SK-N-SH (cell line): Measurements from ENCODE around the gene DCUN1D3.

Source experiments
- CHD2 ChIP-seq: fragments of 150-350 bp; IDR thresholded peaks from 2 replicates; pipeline ENCODE4 v1.6.1; 2018; ENCODE audit warnings: low read length; ENCODE audit not compliant: partially characterized antibody
- EP300 ChIP-seq, 2 experiments: IDR thresholded peaks; 2 replicates each; pipeline versions ENCODE4 v1.4.0 to v1.6.1; 2012; ENCODE audit warnings: borderline replicate concordance in 1 of 2, low read depth in 1 of 2, low read length in 1 of 2
- EZH2phosphoT487 ChIP-seq: fragments of 200-600 bp; sonication (generic); IDR thresholded peaks from 2 replicates; pipeline ENCODE4 v1.6.1; 2017; ENCODE audit warnings: low read depth, mixed run types, mild to moderate bottlenecking, antibody characterized with exemption, moderate library complexity, borderline replicate concordance
- GABPA ChIP-seq: IDR thresholded peaks from 2 replicates; pipeline ENCODE4 v1.4.0; 2012; ENCODE audit warnings: low read depth, mild to moderate bottlenecking
- POLR2AphosphoS5 ChIP-seq: IDR thresholded peaks from 2 replicates; pipeline ENCODE4 v1.6.1; 2012; ENCODE audit warnings: low read depth, low read length
- RAD21 ChIP-seq: IDR thresholded peaks from 2 replicates; pipeline ENCODE4 v1.6.1; 2012; ENCODE audit warnings: mild to moderate bottlenecking, low read length
- RCOR1 ChIP-seq: fragments of 150-350 bp; IDR thresholded peaks from 2 replicates; pipeline ENCODE4 v1.6.1; 2017; ENCODE audit warnings: antibody characterized with exemption, low read length
- TAF1 ChIP-seq: IDR thresholded peaks from 2 replicates; pipeline ENCODE4 v1.6.1; 2012; ENCODE audit warnings: low read depth, mild to moderate bottlenecking, low read length, moderate library complexity, borderline replicate concordance
- TF ChIP-seq, protein P1 (sequence below): fragments of 200-600 bp; sonication (generic); IDR thresholded peaks from 2 replicates; pipeline ENCODE4 v1.6.1; 2017; ENCODE audit warnings: antibody characterized with exemption, mild to moderate bottlenecking, moderate library complexity
- TF ChIP-seq, protein P2 (sequence below): IDR thresholded peaks from 2 replicates; pipeline ENCODE4 v1.6.1; 2012; ENCODE audit warnings: mild to moderate bottlenecking, low read depth, low read length, moderate library complexity
- TF ChIP-seq, protein P3 (sequence below): fragments of 150-350 bp; IDR thresholded peaks from 2 replicates; pipeline ENCODE4 v1.6.1; 2017; ENCODE audit warnings: antibody characterized with exemption, low read length, low read depth, borderline replicate concordance

DNA sequence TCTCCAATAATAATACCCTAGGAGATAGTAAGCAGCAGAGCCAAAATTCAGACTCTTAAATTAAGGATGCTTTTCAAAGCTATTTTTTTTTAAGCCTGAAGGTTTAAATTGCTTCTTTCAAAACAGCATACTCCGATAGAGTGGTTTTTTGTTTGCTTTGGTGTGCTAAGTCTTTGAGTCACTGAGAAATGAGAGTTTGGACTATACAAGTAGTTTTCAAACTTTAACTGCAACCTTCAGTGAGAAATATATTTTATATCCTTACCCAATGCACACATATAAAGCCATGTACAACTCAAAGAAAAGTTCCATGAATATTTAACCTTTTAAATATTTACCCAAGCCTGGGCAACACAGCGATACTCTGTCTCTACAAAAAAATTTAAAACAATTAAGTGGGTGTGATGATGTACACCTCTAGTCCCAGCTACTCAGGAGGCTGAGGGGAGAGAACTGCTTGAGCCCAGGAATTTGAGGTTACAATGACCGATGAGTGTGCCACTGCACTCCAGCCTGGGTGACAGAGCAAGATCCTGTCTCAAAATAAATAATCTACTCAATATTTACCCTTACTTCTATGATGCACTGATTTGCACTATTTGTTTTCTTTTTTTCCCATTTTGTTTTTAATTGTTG lies 19.2 kb downstream of the DCUN1D3 start:
- no peak for TF ChIP-seq EZH2phosphoT487
- no peak for TF ChIP-seq EP300 (IDR thresholded peaks at IDR 0.05; ENCODE audit: borderline replicate concordance in 1 of 2, low read depth in 1 of 2, low read length in 1 of 2)
- TF ChIP-seq, protein P1, sequence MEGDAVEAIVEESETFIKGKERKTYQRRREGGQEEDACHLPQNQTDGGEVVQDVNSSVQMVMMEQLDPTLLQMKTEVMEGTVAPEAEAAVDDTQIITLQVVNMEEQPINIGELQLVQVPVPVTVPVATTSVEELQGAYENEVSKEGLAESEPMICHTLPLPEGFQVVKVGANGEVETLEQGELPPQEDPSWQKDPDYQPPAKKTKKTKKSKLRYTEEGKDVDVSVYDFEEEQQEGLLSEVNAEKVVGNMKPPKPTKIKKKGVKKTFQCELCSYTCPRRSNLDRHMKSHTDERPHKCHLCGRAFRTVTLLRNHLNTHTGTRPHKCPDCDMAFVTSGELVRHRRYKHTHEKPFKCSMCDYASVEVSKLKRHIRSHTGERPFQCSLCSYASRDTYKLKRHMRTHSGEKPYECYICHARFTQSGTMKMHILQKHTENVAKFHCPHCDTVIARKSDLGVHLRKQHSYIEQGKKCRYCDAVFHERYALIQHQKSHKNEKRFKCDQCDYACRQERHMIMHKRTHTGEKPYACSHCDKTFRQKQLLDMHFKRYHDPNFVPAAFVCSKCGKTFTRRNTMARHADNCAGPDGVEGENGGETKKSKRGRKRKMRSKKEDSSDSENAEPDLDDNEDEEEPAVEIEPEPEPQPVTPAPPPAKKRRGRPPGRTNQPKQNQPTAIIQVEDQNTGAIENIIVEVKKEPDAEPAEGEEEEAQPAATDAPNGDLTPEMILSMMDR: no peak
- no peak for TF ChIP-seq RAD21
- TF ChIP-seq TAF1: no peak
- TF ChIP-seq, protein P2, sequence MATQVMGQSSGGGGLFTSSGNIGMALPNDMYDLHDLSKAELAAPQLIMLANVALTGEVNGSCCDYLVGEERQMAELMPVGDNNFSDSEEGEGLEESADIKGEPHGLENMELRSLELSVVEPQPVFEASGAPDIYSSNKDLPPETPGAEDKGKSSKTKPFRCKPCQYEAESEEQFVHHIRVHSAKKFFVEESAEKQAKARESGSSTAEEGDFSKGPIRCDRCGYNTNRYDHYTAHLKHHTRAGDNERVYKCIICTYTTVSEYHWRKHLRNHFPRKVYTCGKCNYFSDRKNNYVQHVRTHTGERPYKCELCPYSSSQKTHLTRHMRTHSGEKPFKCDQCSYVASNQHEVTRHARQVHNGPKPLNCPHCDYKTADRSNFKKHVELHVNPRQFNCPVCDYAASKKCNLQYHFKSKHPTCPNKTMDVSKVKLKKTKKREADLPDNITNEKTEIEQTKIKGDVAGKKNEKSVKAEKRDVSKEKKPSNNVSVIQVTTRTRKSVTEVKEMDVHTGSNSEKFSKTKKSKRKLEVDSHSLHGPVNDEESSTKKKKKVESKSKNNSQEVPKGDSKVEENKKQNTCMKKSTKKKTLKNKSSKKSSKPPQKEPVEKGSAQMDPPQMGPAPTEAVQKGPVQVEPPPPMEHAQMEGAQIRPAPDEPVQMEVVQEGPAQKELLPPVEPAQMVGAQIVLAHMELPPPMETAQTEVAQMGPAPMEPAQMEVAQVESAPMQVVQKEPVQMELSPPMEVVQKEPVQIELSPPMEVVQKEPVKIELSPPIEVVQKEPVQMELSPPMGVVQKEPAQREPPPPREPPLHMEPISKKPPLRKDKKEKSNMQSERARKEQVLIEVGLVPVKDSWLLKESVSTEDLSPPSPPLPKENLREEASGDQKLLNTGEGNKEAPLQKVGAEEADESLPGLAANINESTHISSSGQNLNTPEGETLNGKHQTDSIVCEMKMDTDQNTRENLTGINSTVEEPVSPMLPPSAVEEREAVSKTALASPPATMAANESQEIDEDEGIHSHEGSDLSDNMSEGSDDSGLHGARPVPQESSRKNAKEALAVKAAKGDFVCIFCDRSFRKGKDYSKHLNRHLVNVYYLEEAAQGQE: no peak
- no peak for TF ChIP-seq POLR2AphosphoS5
- TF ChIP-seq RCOR1: no peak
- TF ChIP-seq, protein P3, sequence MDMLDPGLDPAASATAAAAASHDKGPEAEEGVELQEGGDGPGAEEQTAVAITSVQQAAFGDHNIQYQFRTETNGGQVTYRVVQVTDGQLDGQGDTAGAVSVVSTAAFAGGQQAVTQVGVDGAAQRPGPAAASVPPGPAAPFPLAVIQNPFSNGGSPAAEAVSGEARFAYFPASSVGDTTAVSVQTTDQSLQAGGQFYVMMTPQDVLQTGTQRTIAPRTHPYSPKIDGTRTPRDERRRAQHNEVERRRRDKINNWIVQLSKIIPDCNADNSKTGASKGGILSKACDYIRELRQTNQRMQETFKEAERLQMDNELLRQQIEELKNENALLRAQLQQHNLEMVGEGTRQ: no peak
- no peak for TF ChIP-seq GABPA
- no peak for TF ChIP-seq CHD2
